NCI-H2081 (cell line): ENCODE data around the gene SERP2.

Experiments used
- DNase-seq, 2 experiments: peaks; one replicate each; lab custom pipeline; 2025; lab: John Stamatoyannopoulos, UW

Gene SERP2

DNA sequence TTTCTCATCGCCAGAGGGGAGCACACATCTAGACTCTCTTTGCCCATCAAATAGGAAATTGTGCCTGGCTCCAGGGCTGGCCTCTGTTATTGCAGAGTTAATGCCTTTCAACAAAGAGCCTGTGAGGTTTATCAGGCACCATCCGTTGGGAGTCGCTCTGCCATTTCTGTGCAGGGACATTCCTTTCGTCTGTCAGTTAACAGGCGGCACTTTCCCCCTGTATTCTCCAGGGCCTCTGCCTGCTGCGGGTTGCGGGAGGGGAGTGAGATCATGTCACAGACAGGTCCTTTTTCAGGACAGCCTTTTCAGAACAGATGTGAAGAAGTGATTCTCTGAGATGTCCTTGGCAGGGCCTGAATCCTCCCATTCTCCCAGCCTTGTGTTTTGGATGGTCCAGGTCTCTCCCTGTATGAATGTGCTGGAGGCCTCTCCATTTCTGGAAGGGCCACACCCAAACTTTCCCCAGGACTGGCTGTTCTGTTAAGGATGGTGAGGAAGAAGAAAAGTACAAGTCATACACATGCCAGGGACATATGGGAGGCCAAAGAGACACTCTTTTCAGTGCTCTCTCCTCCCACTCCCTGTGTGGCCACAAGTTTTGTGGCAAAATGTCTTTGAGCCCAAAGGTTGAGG lies 14.9 kb downstream of the SERP2 start:
- DNase-seq: no peak

DNA sequence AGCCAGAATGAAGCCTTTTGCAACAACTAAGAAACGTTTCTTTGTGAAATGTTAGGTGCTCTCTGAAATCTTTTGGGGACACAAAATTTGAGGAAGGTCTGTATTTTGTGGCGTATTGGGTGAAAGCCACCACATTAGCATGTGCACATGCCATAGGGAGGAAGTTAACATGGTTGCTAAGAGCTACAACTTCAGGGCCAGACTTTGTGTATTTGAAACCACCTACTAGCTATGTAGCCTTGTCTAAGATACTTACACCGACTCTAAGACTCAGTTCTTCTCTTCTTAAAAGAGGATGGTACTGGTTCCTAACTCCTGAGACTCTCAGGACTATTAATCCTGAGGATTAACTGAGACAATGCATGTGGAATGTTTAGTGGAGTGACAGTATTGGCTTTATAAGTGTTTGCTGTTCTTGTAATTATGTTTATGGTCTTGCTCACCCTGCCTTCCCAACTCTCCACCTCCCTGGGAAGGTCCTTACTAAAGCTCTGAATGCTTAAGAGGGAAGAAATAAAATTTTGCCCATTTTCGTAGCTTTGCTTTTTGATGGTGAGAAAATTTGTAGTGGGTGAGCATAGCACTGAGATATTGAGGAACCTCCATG lies 15.5 kb downstream of the SERP2 start:
- no peak for DNase-seq

DNA sequence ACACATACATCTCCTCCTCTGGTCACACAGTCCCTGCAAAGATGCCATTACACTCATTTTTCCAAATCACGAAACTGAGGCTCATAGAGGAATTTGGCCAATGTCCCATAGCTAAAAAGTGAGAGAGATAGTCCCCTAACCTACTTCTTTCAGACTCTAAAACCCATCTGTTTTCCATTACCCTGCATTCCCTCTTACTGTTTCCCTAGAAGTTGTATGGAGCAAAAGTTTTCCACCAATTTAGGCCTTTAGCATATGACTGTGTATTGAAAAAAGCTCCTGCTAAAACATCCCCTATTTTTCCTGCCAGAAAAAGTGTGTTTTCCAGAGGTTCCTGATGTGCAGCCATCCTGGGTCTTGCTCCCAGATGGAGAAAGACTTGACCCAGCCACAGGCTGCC lies 16.3 kb downstream of the SERP2 start:
- no peak for DNase-seq

DNA sequence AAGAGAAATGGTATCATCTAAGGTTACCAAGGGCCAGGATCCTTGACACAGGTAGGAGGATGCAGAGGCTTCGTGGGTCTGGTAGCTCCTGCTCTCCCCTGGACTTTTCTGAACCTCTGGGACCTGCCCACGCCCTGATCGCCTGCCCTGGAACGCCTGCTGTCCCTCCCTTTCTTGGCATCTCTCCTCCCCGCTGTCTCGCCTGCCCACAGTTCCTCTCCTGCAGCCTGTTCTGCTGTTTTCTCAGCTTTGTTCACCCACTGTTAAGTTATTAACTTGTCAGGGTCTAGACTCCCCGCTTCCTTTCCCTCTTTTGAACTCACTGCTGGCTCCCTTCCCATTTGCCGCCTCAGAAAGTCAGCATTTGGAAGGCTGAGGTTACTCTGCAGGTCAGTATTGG lies 19.8 kb downstream of the SERP2 start:
- peak in 1 of 2 experiments; percentile 38 for DNase-seq

DNA sequence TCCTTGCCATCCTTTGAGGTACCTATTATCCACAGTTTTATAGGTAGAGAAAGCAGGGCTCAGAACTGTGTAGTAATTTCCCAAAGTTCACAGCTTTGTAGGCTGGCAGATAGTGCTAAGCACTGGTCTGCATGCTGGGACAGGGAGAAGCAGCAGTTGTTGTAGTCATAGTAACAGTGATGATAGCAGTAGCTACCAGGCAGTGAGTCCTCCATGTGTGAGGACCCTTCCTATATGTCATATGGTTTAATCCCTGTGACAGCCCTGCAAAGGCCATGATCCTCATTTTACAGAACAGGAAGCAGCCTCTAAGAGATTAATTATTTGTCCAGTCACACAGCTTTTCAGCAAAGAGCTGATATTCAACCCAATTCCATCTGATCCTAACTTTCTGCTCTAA lies 21.0 kb downstream of the SERP2 start:
- DNase-seq: no peak

DNA sequence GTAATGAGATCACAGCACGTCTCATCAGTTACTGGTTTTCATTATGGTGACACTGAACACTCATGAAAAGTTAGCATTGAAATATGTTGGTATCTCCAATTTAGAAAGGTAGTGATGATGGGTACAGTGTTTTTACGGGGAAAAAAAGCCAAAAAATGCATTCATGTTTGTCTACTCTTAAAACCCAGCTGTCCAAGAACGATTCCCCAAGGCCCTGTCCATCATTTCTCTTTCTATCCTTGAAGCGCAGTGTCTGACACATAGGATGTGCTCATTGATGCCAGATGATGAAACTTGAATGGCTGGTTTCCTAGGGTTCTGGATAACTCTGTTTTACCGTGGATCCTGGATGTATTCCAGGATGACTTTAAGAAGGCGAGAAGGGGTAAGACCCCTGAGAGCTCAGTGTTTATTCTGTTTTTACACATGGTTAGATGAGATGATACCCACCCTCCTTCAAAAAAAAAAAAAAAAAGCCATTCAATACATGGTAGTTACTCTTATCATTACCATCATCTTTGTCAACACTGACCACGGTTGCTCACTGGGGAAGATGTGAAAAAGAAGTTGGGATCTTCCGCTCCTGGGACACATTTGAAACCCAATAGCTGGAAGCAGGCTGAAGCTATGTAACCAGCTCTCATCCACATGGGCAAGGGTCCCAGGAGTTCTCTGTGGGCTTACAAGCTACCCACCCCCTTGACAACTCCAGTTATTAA lies 22.5 kb downstream of the SERP2 start:
- DNase-seq: no peak

DNA sequence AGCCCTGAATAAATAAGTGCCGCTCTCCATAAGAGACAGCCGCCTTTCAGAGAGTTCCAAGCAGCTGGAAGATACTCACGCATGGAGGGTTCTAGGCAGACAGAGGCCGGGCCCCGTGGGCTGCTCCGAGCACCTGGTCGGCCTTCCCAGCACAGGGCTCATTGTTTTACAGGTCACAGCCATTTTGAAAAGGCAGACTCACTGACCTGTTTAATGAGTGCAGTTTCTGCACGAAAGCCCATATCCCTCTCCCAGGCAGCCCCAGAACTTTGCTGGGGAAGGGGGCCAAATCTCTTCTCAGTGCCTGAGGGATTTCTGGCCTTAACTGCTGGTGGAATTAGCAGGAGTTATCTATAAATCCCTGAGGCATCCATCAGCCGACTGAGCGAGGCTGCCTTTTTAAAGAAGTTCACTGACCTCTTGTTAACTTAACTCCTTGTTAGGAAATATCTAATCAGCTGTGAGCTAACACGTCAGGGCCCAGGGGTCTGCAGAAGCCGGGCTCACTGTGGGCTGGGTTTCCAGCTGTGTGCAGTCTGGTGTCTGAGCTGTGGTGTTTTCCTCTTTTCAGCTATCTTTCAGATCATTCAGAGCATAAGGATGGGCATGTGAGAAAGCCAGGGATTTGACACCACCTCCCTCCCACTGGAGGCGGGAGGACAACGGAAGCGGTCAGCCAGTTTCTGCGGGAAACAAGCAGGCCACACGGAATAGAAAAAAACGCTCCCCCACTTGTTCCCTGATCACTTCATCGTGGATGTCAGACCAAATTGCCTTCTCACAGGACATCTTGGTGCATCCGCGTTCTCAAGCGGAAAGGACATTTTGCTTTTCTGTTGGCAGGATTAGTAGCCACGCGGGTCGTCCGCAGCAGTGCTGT lies 23.3 kb downstream of the SERP2 start:
- no peak for DNase-seq

DNA sequence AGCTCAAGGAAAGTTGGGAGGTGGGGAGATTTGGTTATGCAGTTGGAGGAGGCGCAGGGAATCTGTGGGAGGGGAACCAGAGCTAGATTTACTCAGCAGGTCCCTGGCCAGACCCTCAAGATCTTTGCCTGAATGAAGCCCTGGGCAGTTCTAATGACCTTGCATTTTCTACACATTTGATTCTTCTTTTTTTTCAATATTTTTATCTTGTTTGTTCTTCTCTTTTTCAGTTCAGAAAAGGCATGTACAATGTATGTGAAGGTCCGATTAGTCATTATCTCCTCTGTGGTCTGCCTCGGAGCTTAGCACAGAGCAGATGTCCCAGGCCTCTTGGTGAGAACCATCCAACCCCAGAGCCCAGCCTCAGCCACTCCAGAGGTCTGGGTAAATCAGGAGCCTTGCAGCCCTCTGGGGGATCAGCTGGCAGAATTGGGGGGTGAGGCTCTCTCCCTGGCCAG lies 24.2 kb downstream of the SERP2 start:
- DNase-seq: no peak

DNA sequence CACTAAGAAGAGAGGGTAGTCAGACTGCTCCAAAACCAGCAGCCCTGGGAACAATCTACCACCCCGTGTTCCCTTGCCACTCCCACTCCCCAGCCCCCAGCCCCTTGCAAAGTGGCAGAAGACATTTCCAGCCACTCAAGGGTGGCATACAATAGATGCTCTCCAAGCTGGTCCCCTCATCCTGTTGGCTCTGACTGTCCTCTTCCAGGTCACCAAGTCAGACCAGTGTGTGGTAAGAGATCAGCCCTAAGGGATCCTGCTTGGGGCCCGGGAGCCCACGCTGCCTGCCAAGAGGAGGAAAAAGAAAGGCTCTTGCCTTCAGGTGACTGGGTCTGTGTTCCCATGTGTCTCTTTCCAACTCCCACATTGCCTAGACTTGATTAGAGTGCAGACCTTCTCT lies 25.0 kb downstream of the SERP2 start:
- no peak for DNase-seq

DNA sequence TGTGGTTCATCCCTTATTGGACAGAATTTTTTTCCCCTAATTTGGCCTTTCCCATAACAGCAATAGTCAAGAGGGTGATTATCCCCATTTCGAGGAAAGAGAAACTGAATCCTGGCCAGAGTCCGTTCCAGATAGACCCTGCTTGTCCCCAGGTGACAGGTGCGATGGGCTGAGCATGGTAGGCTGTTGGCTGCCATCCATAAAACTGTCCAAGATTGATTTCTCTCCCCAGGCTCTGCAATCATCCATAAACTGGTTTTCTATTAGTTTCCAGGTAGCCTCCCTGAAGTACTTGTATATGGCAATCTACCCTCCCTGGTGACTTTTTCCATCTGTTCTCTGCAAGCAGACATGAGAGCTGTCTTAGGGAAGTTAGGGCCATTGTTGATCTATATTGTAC lies 25.4 kb downstream of the SERP2 start:
- DNase-seq: peak; percentile 56 to 85

DNA sequence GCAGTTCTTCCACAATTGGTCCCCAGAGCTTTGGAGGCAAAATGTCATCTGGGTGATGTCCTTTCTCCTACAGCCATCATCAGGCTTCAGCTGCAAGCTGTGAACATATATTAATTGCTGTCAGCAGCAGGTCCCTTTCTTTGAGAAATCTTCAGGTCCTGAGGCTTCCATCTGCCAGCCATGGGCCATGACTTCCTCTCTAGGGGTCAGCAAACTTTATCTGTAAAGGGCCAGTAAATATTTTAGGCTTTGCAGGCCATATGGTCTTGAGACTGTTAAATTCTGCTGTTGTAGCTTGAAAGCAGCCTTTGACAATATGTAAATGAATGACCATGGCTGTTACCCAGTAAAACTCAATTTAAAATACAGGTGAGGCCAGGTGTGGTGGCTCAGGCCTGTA lies 27.1 kb downstream of the SERP2 start:
- DNase-seq: no peak

DNA sequence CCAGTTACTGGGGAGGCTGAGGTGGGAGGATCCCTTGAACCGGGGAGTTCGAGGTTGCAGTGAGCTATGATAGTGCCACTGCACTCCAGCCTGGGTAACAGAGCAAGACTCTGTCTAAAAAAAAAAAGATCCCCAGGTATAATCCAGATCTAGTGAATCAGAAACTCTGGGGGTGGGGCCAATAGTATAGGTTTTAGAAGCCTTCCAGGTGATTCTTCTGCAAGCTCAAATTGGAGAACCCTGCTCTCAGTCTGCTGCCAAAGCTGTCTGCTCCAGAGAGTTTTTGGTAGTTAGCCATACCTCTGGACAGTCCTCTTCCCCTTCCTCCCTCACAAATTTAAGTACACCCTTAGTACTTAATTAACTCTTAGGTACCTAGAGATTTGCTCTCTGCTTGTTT lies 28.0 kb downstream of the SERP2 start:
- DNase-seq: no peak

DNA sequence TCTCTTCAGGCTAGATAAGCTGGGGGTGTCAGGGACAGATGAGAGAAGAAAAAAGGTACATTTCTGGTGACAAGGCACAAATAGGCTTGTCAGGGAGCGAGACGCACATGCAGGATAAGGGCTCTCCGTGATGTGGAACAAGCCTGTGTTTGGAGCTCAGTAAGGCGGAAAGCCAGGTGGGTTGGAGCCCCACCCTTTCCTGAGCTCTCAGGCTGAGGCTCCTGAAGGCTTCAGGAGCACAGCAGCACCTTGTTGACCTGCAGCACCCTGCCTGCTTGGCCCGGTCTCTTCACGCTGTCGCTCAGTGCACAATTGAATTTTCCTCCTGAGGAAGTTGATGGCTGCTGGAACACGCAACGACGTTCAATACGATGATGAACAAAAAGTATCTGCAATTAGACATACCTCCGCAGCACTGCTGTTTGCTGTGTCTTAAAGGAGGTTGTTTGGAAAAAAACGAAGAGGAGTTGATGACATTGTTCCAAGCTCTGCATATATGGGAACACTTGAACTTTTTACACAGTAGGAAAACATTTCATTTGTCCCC lies 29.3 kb downstream of the SERP2 start:
- peak in 1 of 2 experiments; percentile 37 for DNase-seq

DNA sequence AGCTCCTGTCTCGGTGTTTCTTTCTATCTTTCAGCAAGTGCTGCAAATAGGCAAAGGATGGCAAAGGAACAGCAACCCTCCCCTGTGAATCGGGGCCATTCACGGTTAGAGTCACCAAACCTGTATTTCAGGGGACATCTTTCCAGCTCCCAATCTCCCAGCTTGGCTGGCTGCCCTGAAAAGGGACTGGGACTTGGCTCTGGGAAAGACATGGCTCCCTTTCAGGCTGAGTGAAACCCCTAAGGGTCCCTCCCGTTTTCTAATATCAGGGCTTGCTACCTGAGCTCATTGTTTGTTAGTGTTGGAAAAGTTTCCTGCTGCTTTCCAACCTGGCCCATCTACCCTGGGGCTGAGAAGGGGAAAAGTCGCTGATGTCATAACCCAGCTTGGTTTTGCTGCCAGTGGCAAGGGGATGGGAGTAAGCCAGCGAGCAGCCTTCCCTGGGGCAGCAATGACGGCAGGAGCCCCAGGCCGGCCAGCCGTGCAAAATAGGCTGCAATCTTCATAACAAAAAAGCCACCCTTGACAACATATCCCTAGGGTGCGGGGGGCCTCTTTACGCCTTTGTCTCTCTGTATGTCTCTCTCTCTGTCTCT lies 29.9 kb downstream of the SERP2 start:
- peak; percentile 61 to 64 for DNase-seq

DNA sequence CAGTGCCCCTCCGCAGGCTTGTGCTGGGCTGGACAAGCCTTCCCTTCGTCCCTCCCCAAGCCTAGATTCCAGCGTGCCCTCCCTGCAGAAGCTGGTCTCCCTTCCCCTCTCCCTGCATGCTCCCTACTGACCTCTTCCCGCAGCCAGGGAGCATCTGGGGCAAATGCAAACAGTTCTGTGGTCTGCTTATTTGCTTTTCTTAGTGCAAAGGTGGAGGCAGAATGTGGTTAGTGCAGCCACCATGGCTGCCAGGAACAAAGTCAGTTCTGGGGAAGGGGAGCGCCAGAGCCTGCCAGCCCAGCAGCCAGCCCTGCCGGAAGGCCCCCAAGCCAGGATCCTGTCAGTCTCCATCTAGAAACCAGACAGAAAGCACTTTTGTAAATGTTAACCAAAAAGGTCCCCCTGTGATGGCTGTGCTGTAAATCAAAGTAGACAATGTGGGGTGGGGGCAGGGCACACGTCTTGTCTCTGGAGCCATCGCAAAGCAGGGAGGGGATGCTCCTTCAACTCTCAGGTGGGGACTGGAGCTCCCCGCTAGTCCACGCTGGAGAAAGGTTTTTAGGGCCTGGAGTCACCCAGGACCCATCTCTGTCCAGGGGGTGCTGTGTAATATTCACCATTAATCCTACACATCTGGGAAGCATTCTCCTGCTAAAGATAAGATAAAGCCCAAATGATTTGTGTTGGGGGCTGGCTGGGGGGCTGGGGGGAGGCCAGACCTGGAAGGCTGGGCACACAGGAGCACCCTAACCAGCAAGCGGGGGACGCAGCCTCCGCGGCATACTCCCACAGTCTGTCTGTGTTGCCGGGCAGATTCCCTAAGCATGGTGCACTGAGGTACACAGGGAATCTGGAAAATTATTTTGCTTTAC lies 30.9 kb downstream of the SERP2 start:
- peak in 1 of 2 experiments; percentile 28 for DNase-seq

DNA sequence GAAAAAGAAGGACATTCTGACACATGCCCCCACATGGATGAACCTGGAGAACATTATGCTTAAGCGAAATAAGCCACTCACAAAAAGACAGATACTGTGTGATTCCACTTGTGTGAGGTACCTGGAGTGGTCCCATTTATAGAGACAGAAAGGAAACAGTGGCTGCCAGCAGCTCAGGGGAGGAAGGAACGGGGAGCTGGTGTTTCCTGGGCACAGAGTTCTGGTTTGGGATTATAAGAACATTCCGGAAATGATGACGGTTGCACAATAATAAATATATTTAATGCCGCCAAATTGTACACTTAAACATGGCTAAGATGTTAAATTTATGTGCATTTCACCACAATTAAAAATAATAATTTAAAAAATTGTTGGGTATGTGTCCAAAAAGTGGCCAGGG lies 33.0 kb downstream of the SERP2 start:
- DNase-seq: no peak

DNA sequence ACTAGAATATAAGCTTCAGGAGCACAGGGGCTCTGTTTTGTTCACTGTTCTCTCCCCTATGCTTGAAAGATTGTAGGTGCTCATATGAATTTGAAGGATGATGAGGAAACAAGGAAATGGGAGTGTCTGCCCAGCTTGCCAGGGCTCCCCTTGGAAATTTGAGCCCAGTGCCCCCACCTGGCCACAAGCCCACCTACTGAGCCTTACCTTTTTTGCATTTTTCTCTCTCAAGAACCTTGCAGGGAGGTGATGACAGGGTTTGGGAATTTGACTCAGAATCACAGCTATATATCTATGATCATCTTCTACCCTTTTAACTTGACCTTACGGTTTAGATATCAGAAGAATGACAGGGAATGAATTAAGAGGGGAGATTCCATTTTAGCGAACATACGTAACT lies 33.8 kb downstream of the SERP2 start:
- peak in 1 of 2 experiments; percentile 2 for DNase-seq

DNA sequence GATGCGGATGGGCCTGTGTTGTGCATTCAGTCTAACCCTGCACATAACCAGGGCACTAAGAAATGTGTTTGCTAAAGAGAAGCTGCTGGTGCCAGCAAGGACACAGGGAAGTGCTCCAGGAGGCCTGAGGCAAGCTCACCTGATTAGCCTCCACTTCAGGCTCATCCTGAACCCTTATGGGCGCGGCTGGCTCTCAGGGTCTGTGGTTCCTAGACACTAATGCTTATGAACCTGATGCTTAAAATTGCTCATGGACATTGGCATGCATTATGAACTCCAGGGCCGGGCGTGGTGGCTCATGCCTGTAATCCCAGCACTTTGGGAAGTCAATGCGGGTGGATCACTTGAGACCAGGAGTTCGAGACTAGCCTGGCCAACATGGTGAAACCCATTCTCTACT lies 34.3 kb downstream of the SERP2 start:
- DNase-seq: no peak

DNA sequence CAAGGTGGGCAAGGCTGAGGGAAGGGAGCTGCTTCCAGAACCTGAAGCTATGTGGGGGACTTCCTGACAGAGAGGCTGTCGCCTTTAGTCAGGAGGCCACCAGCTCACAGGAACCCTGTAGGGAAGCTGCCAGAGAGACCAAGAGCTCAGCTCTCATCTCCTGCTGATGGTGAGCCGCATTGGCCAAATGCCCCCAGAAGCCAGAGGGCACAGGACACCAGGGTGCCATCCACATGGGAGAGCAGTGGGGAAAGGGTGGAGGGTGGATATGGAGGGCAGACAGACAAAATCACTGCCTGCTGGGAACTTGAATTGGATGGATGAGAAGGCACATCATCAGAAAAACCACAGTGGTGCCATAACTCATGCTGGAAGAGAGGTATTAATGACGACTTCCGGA lies 36.0 kb downstream of the SERP2 start:
- DNase-seq: no peak

DNA sequence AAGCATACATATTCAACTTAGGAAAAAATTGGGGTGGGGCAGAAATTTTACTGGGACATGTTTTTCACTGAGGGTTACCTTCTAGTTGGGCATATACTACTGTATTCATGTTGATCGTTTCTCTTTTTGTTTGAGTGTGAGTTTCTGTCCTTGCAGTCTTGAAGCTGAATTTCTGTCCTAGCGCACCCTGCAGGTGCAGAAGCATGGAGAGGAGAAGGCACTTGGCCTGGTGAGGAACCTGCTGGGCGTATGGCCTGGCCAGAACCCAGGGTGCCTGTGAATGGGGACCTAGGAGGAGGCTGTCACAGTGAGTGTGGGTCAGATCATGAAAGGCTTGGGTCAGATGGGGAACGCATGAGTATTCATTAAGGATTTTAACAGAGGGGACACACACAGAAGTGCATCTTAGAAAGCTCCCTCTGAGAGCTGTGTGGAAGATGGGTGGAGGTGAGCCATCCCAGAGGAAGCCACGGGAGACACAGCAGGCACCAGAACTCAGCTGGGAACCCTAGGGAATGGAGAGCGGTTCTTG lies 36.8 kb downstream of the SERP2 start:
- DNase-seq: no peak
